Endothelial cell of umbilical vein (primary cell): ENCODE measurements around the gene UIMC1.

Source experiments
- EZH2 ChIP-seq: IDR thresholded peaks from 2 replicates; pipeline ENCODE4 v1.6.1; 2012; ENCODE audit warnings: borderline replicate concordance, low read depth, mild to moderate bottlenecking, moderate library complexity, low read length, inconsistent platforms; ENCODE audit not compliant: severe bottlenecking
- JUN ChIP-seq: IDR thresholded peaks from 2 replicates; pipeline ENCODE4 v1.6.1; 2011; ENCODE audit warnings: borderline replicate concordance, low read depth; ENCODE audit not compliant: insufficient read length, insufficient read depth
- MAX ChIP-seq: IDR thresholded peaks from 2 replicates; pipeline ENCODE4 v1.6.1; 2011; ENCODE audit not compliant: insufficient read depth, insufficient read length
- MYC ChIP-seq: IDR thresholded peaks from one replicate; pipeline ENCODE4 v1.6.1; 2011; ENCODE audit warnings: mild to moderate bottlenecking, low read depth, low read length
- POLR2A ChIP-seq: IDR thresholded peaks from 2 replicates; pipeline ENCODE4 v1.6.1; 2012; ENCODE audit warnings: low read depth, mild to moderate bottlenecking, control low read depth, low read length
- TF ChIP-seq, protein P1 (sequence below), 2 donors: IDR thresholded peaks; 1 replicate in 1 of 2; 2 replicates in 1 of 2; pipeline ENCODE4 v1.5.1; 2011; ENCODE audit warnings: low read length in 2 of 2, mild to moderate bottlenecking in 2 of 2, moderate library complexity in 2 of 2, control low read depth in 1 of 2, inconsistent platforms in 1 of 2, low read depth in 1 of 2; ENCODE audit not compliant: insufficient read depth in 1 of 2; ENCODE audit errors: extremely low read depth in 1 of 2

DNA sequence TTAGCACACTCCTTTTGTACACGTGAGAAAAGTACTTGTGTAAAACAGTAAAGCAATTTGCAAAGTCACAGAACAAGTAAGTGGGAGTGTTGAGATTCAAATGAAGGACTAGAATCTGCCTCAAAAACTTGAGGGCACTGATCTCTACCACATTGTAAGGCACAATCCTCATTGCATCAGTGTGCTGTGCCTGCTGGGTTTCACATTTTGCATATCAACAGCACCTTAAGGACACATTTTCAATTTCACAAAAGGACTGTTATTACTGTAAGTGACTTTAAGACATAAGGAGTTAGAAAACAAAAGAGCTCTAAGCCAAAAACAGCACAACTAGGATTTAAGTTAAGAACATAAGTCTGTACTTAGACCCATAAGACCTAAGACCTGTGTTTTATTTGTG lies 62.8 kb downstream of the UIMC1 start:
- TF ChIP-seq MAX (no peak), POLR2A (no peak), EZH2 (no peak), JUN (no peak), MYC (no peak)
- TF ChIP-seq, protein P1, sequence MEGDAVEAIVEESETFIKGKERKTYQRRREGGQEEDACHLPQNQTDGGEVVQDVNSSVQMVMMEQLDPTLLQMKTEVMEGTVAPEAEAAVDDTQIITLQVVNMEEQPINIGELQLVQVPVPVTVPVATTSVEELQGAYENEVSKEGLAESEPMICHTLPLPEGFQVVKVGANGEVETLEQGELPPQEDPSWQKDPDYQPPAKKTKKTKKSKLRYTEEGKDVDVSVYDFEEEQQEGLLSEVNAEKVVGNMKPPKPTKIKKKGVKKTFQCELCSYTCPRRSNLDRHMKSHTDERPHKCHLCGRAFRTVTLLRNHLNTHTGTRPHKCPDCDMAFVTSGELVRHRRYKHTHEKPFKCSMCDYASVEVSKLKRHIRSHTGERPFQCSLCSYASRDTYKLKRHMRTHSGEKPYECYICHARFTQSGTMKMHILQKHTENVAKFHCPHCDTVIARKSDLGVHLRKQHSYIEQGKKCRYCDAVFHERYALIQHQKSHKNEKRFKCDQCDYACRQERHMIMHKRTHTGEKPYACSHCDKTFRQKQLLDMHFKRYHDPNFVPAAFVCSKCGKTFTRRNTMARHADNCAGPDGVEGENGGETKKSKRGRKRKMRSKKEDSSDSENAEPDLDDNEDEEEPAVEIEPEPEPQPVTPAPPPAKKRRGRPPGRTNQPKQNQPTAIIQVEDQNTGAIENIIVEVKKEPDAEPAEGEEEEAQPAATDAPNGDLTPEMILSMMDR (IDR thresholded peaks at IDR 0.05; ENCODE audit: extremely low read depth in 1 of 2, insufficient read depth in 1 of 2, low read depth in 1 of 2, low read length in 2 of 2), result no peak
